PFSK-1 (cell line): ENCODE measurements around the gene NNAT.

Experiments
- FOXP2 ChIP-seq: optimal IDR thresholded peaks from 2 replicates; pipeline ENCODE3; 2011; ENCODE audit warnings: borderline replicate concordance, control low read depth, inconsistent platforms; ENCODE audit not compliant: insufficient read depth; ENCODE audit errors: extremely low read length, extremely low read depth
- POLR2AphosphoS5 ChIP-seq: IDR thresholded peaks from 2 replicates; pipeline ENCODE4 v1.6.1; 2012; ENCODE audit warnings: low read depth, mild to moderate bottlenecking, control low read depth, low read length, moderate library complexity
- SIN3A ChIP-seq: IDR thresholded peaks from 2 replicates; pipeline ENCODE4 v1.6.1; 2012; ENCODE audit warnings: mild to moderate bottlenecking, low read length, moderate library complexity, borderline replicate concordance; ENCODE audit not compliant: insufficient read depth
- TAF1 ChIP-seq: IDR thresholded peaks from 2 replicates; pipeline ENCODE4 v1.6.1; 2012; ENCODE audit warnings: low read length, control low read depth, borderline replicate concordance; ENCODE audit not compliant: insufficient read depth

DNA sequence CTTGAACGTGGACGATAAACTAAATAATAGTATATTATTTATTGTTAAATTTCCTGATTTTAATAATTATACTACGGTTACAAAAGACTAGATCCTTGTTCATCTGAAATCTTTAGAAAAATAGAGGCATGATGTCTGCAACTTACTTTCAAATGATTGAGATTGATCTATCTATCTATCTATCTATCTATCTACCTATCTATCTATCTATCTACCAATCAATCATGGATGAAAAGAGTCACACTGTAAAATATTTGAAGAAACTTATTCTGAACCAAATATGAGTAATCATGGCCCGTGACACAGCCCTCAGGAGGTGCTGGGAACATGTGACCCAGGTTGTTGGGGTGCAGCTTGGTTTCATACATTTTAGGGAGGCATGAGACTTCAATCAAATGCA is 18.4 kb downstream of the NNAT start:
- TF ChIP-seq POLR2AphosphoS5 (no peak), FOXP2 (no peak), TAF1 (no peak), SIN3A (no peak)
